ENCODE results near the gene VPS13D. TPM values are rescaled to one million over a fixed set of nuclear protein-coding genes. Genes with fewer than 3 reads are reported as not detected.

The VPS13D gene
- total RNA-seq, 2 experiments from 2014 or later = 25.0 to 25.4 TPM

GRCh38 chr1:12441414-12442105 is 211.7 kb downstream of the VPS13D start:
- no peak for DNase-seq
- H3K36me3 Mint-ChIP-seq = peaks cover 33% of the 10 kb centered on the region
- H3K27ac Mint-ChIP-seq = no peak overlapping the region
- ChIA-PET CTCF (interaction anchor here (1.4 kb wide), 1 partner anchor 179 kb away, joined by 3 read pairs; no protein-coding TSS in a partner anchor), POLR2A (no interaction called here)
- intact Hi-C loops (cut with micrococcal nuclease) = no loop called here
- no peak overlapping the region for H3K4me3 Mint-ChIP-seq
- peaks cover 56% of the 10 kb centered on the region for H3K4me1 Mint-ChIP-seq (ENCODE audit: low read depth)
- H3K27me3 Mint-ChIP-seq = peaks cover 2% of the 10 kb centered on the region
- peaks cover 11% of the 10 kb centered on the region for H3K9me3 Mint-ChIP-seq

- no peak overlapping the region for H3K27ac Mint-ChIP-seq
- ChIA-PET POLR2A (no interaction called here), CTCF (interaction anchor here (1.4 kb wide), 1 partner anchor 178 kb away, joined by 3 read pairs; no protein-coding TSS in a partner anchor)
- no peak for DNase-seq
- peaks cover 2% of the 10 kb centered on the region for H3K27me3 Mint-ChIP-seq
- H3K36me3 Mint-ChIP-seq = peaks cover 35% of the 10 kb centered on the region
- peaks cover 9% of the 10 kb centered on the region for H3K9me3 Mint-ChIP-seq
- intact Hi-C loops (cut with micrococcal nuclease) = no loop called here
- H3K4me1 Mint-ChIP-seq (ENCODE audit: low read depth) = peaks cover 49% of the 10 kb centered on the region
- H3K4me3 Mint-ChIP-seq = no peak overlapping the region
Measured at GRCh38 chr1:12442217-12442616, 212.4 kb downstream of the VPS13D start.

- H3K4me1 Mint-ChIP-seq (ENCODE audit: low read depth) = peaks cover 47% of the 10 kb centered on the region
- DNase-seq = no peak
- ChIA-PET CTCF (no interaction called here), POLR2A (no interaction called here)
- H3K27ac Mint-ChIP-seq = no peak overlapping the region
- intact Hi-C loops (cut with micrococcal nuclease) = no loop called here
- peaks cover 35% of the 10 kb centered on the region for H3K36me3 Mint-ChIP-seq
- peaks cover 2% of the 10 kb centered on the region for H3K27me3 Mint-ChIP-seq
- H3K9me3 Mint-ChIP-seq = peaks cover 4% of the 10 kb centered on the region
- no peak overlapping the region for H3K4me3 Mint-ChIP-seq
Measured at GRCh38 chr1:12443151-12443550, 213.3 kb downstream of the VPS13D start.

GRCh38 chr1:12444329-12444841 is 214.6 kb downstream of the VPS13D start:
- H3K27ac Mint-ChIP-seq = no peak overlapping the region
- peaks cover 47% of the 10 kb centered on the region for H3K4me1 Mint-ChIP-seq (ENCODE audit: low read depth)
- H3K27me3 Mint-ChIP-seq = peaks cover 2% of the 10 kb centered on the region
- CTCF ChIA-PET = no interaction called here
- DNase-seq = no peak
- intact Hi-C loops (cut with micrococcal nuclease) = no loop called here
- H3K36me3 Mint-ChIP-seq = peaks cover 30% of the 10 kb centered on the region
- POLR2A ChIA-PET = no interaction called here
- no peaks in the 10 kb centered on the region for H3K9me3 Mint-ChIP-seq
- no peak overlapping the region for H3K4me3 Mint-ChIP-seq

- no peak for DNase-seq
- peaks cover 26% of the 10 kb centered on the region for H3K36me3 Mint-ChIP-seq
- POLR2A ChIA-PET = no interaction called here
- no peak overlapping the region for H3K27ac Mint-ChIP-seq
- intact Hi-C loops (cut with micrococcal nuclease) = loop anchor here (5.0 kb wide), 1 partner anchor 378 kb away; no protein-coding TSS in a partner anchor
- H3K4me3 Mint-ChIP-seq = no peak overlapping the region
- CTCF ChIA-PET = no interaction called here
- H3K4me1 Mint-ChIP-seq (ENCODE audit: low read depth) = peaks cover 47% of the 10 kb centered on the region
- peaks cover 2% of the 10 kb centered on the region for H3K27me3 Mint-ChIP-seq
- no peaks in the 10 kb centered on the region for H3K9me3 Mint-ChIP-seq
Measured at GRCh38 chr1:12445257-12445656, 215.4 kb downstream of the VPS13D start.

GRCh38 chr1:12446593-12446992 is 216.8 kb downstream of the VPS13D start:
- H3K4me1 Mint-ChIP-seq (ENCODE audit: low read depth) = peaks cover 56% of the 10 kb centered on the region
- POLR2A ChIA-PET = interaction anchor here (1.4 kb wide), 1 partner anchor 9 kb away, joined by 4 read pairs; no protein-coding TSS in a partner anchor
- no peaks in the 10 kb centered on the region for H3K9me3 Mint-ChIP-seq
- no peak for DNase-seq
- peaks cover 7% of the 10 kb centered on the region for H3K27me3 Mint-ChIP-seq
- H3K36me3 Mint-ChIP-seq = peaks cover 32% of the 10 kb centered on the region
- CTCF ChIA-PET = interaction anchor here (1.3 to 5.9 kb wide), 2 partner anchors 10 to 19 kb away, joined by 3 to 40 read pairs; no protein-coding TSS in a partner anchor
- H3K27ac Mint-ChIP-seq = no peak overlapping the region
- intact Hi-C loops (cut with micrococcal nuclease) = loop anchor here (5.0 kb wide), 1 partner anchor 379 kb away; no protein-coding TSS in a partner anchor
- H3K4me3 Mint-ChIP-seq = no peak overlapping the region

GRCh38 chr1:12447307-12447706 is 217.5 kb downstream of the VPS13D start:
- H3K4me1 Mint-ChIP-seq (ENCODE audit: low read depth) = peaks cover 59% of the 10 kb centered on the region

GRCh38 chr1:12447849-12448312 is 218.1 kb downstream of the VPS13D start:
- ChIA-PET CTCF (interaction anchor here (0.8 to 5.9 kb wide), 2 partner anchors 11 to 25 kb away, joined by 3 to 40 read pairs; no protein-coding TSS in a partner anchor), POLR2A (interaction anchor here (0.6 to 1.8 kb wide), 7 partner anchors 8 to 382 kb away, joined by 3 to 12 read pairs (median 5); no protein-coding TSS in a partner anchor)
- no peak for DNase-seq
- peaks cover 37% of the 10 kb centered on the region for H3K36me3 Mint-ChIP-seq
- H3K4me3 Mint-ChIP-seq = no peak overlapping the region
- H3K9me3 Mint-ChIP-seq = no peaks in the 10 kb centered on the region
- no peak overlapping the region for H3K27ac Mint-ChIP-seq
- H3K4me1 Mint-ChIP-seq (ENCODE audit: low read depth) = peaks cover 61% of the 10 kb centered on the region
- H3K27me3 Mint-ChIP-seq = peaks cover 11% of the 10 kb centered on the region
- intact Hi-C loops (cut with micrococcal nuclease) = loop anchor here (5.0 kb wide), 1 partner anchor 381 kb away; no protein-coding TSS in a partner anchor

More at GRCh38 chr1:12447307-12447706, 217.5 kb downstream of the VPS13D start:
- H3K27ac Mint-ChIP-seq = no peak overlapping the region
- DNase-seq = no peak
- no peaks in the 10 kb centered on the region for H3K9me3 Mint-ChIP-seq
- intact Hi-C loops (cut with micrococcal nuclease) = loop anchor here (5.0 kb wide), 1 partner anchor 380 kb away; no protein-coding TSS in a partner anchor
- H3K36me3 Mint-ChIP-seq = peaks cover 33% of the 10 kb centered on the region
- POLR2A ChIA-PET = interaction anchor here (0.7 to 1.5 kb wide), 5 partner anchors 10 to 55 kb away, joined by 3 to 8 read pairs (median 4); no protein-coding TSS in a partner anchor
- peaks cover 9% of the 10 kb centered on the region for H3K27me3 Mint-ChIP-seq
- CTCF ChIA-PET = interaction anchor here (0.8 to 5.9 kb wide), 2 partner anchors 11 to 26 kb away, joined by 3 to 40 read pairs; no protein-coding TSS in a partner anchor
- H3K4me3 Mint-ChIP-seq = no peak overlapping the region

GRCh38 chr1:12448746-12449177 is 218.9 kb downstream of the VPS13D start:
- Mint-ChIP-seq H3K36me3 (peaks cover 32% of the 10 kb centered on the region), H3K4me1 (ENCODE audit: low read depth) (peaks cover 65% of the 10 kb centered on the region), H3K27me3 (peaks cover 11% of the 10 kb centered on the region), H3K27ac (peak overlapping the region; percentile 88), H3K9me3 (no peaks in the 10 kb centered on the region), H3K4me3 (no peak overlapping the region)
- ChIA-PET POLR2A (interaction anchor here (0.6 to 2.4 kb wide), 9 partner anchors 9 to 167 kb away, joined by 3 to 37 read pairs (median 5); no protein-coding TSS in a partner anchor), CTCF (interaction anchor here (5.9 kb wide), 1 partner anchor 12 kb away, joined by 40 read pairs; no protein-coding TSS in a partner anchor)
- intact Hi-C loops (cut with micrococcal nuclease) = loop anchor here (1.0 to 5.0 kb wide), 11 partner anchors 13 to 381 kb away; no protein-coding TSS in a partner anchor
- no peak for DNase-seq

- DNase-seq = no peak
- ChIA-PET CTCF (interaction anchor here (0.9 to 5.9 kb wide), 5 partner anchors 14 to 169 kb away, joined by 3 to 40 read pairs (median 3); no protein-coding TSS in a partner anchor), POLR2A (interaction anchor here (1.2 to 2.4 kb wide), 2 partner anchors 15 to 22 kb away, joined by 3 to 37 read pairs; no protein-coding TSS in a partner anchor)
- Mint-ChIP-seq H3K36me3 (peaks cover 31% of the 10 kb centered on the region), H3K27me3 (peaks cover 11% of the 10 kb centered on the region), H3K9me3 (no peaks in the 10 kb centered on the region), H3K27ac (peak overlapping the region; percentile 88), H3K4me3 (no peak overlapping the region), H3K4me1 (ENCODE audit: low read depth) (peaks cover 75% of the 10 kb centered on the region)
- intact Hi-C loops (cut with micrococcal nuclease) = no loop called here
Measured at GRCh38 chr1:12450090-12450755, 220.4 kb downstream of the VPS13D start.

- Mint-ChIP-seq H3K27me3 (peaks cover 9% of the 10 kb centered on the region), H3K27ac (peak overlapping the region; percentile 88), H3K4me3 (no peak overlapping the region), H3K36me3 (peaks cover 30% of the 10 kb centered on the region), H3K4me1 (ENCODE audit: low read depth) (peaks cover 75% of the 10 kb centered on the region), H3K9me3 (no peaks in the 10 kb centered on the region)
- ChIA-PET POLR2A (interaction anchor here (1.2 to 2.4 kb wide), 2 partner anchors 16 to 21 kb away, joined by 3 to 37 read pairs; no protein-coding TSS in a partner anchor), CTCF (interaction anchor here (0.9 to 5.9 kb wide), 5 partner anchors 14 to 168 kb away, joined by 3 to 40 read pairs (median 3); no protein-coding TSS in a partner anchor)
- intact Hi-C loops (cut with micrococcal nuclease) = no loop called here
- DNase-seq = no peak
Measured at GRCh38 chr1:12450756-12451559, 221.1 kb downstream of the VPS13D start.
